ENCODE data around the gene PIK3C2B. TPM values are rescaled to one million over a fixed set of nuclear protein-coding genes. Genes with fewer than 3 reads are reported as not detected.
A peak's percentile ranks its signal among the peaks of the same experiment; 100 is the strongest.
"Not testable (repeated sequence)": the region's sequence is repeated elsewhere in the genome, so short reads cannot be mapped to it uniquely, and the experiment has no call there.

PIK3C2B gene
- total RNA-seq, 4 donors from 2014 or later, result 7.4 to 81.5 (median 38.3) TPM

DNA sequence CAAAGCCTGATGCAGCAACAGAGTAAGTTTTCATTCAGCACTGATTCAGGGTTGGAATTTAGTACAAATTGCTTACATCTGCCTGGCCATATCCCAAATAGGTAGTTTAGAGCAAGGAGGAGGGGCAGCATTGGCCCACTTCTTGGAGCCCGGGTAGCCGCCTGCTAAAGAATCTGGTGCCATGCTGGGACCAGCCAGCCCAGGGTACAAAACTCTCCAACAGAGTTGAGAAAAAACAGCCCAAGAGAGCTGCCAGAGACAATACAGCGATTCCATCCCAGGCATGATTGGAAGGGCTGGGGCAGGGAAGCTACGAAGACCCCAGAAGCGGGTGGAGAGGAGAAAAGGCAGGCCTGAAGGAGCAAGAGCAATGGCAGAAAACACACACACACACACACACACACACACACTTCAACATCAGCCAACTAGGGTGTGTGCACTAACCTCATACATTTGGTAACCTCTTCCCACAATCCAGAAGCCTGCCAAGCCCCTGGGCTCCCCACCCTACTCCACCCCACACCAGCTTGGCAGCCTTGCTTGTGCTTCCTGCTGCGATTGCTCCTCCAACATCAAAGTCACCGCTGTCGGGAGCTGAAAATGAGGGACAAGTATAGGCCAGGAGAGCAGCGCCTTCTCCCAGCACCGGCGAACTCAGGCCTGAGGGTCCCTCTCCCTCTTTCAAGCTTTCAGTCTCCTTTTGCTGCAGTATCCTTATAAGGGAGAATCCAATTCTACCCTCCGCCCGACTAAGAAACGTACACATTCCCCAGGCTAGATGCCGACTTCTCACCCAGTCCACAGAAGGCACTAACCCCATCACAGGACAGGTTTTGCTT, 1.2 kb downstream of the PIK3C2B start:
- TF ChIP-seq, protein P1, sequence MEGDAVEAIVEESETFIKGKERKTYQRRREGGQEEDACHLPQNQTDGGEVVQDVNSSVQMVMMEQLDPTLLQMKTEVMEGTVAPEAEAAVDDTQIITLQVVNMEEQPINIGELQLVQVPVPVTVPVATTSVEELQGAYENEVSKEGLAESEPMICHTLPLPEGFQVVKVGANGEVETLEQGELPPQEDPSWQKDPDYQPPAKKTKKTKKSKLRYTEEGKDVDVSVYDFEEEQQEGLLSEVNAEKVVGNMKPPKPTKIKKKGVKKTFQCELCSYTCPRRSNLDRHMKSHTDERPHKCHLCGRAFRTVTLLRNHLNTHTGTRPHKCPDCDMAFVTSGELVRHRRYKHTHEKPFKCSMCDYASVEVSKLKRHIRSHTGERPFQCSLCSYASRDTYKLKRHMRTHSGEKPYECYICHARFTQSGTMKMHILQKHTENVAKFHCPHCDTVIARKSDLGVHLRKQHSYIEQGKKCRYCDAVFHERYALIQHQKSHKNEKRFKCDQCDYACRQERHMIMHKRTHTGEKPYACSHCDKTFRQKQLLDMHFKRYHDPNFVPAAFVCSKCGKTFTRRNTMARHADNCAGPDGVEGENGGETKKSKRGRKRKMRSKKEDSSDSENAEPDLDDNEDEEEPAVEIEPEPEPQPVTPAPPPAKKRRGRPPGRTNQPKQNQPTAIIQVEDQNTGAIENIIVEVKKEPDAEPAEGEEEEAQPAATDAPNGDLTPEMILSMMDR (IDR thresholded peaks at IDR 0.05), result no peak
- TF ChIP-seq POLR2A (IDR thresholded peaks at IDR 0.05), result no peak
- H3K4me3 ChIP-seq, result peak overlapping the region; percentile 72 to 85
- peak; percentile 55 to 70 for DNase-seq
- no peaks in the 10 kb centered on the region for H3K9me3 ChIP-seq
- peak overlapping the region; percentile 87 to 90 for H3K27ac ChIP-seq
- intact Hi-C loops (cut with DNase I; ENCODE audit: low total_unique reads), result no loop called here
- no peaks in the 10 kb centered on the region for H3K4me1 ChIP-seq
- H3K27me3 ChIP-seq, result no peaks in the 10 kb centered on the region
- no peaks in the 10 kb centered on the region for H3K36me3 ChIP-seq

DNA sequence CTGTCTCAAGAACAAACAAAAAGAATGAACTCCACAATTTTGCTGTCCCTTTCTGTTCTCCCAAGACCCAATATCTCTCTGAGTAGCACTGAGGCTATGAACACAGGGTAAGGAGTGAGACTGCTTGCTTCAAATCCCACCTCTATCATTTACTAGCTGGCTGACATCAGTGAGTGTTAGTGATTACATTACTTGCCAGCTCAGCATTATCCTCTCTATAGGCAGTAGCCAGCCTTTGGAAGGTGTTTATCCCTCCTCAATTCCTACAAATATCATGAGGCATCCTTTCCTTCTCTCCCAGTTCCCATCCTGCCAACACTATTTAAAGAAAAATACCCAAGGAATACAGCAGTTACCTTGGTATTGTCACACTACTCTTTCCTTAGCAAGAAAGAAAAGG, 3.0 kb downstream of the PIK3C2B start:
- Histone ChIP-seq H3K4me1 (no peaks in the 10 kb centered on the region), H3K36me3 (no peaks in the 10 kb centered on the region), H3K27ac (peak overlapping the region; percentile 87 to 90), H3K27me3 (no peaks in the 10 kb centered on the region), H3K4me3 (no peak overlapping the region), H3K9me3 (no peaks in the 10 kb centered on the region)
- DNase-seq, result no peak
- no peak for TF ChIP-seq POLR2A (IDR thresholded peaks at IDR 0.05)
- TF ChIP-seq, protein P1 (IDR thresholded peaks at IDR 0.05), result no peak
- intact Hi-C loops (cut with DNase I; ENCODE audit: low total_unique reads), result no loop called here

DNA sequence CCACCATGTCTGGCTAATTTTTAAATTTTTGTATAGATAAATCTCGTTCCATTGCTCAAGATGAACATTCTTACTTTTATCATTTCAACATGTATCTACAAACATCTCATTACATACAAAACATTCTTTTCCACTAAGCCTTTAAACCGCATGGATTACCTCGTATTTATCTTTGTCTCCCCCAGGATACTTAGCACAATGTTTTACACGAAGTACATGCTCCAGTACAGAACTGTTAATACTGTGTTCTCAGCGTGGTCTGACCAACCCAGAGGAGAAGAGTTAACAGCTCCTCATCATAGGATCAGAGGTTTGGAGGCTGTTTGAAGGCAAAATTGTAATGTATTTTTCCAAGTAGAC, 7.4 kb downstream of the PIK3C2B start:
- H3K36me3 ChIP-seq, result no peaks in the 10 kb centered on the region
- H3K27ac ChIP-seq, result no peak overlapping the region
- H3K4me1 ChIP-seq, result no peaks in the 10 kb centered on the region
- H3K4me3 ChIP-seq, result no peak overlapping the region
- no peak for TF ChIP-seq POLR2A (IDR thresholded peaks at IDR 0.05)
- TF ChIP-seq, protein P1 (IDR thresholded peaks at IDR 0.05), result no peak
- no peak for DNase-seq
- H3K27me3 ChIP-seq, result no peaks in the 10 kb centered on the region
- H3K9me3 ChIP-seq, result no peaks in the 10 kb centered on the region
- intact Hi-C loops (cut with DNase I; ENCODE audit: low total_unique reads), result no loop called here

DNA sequence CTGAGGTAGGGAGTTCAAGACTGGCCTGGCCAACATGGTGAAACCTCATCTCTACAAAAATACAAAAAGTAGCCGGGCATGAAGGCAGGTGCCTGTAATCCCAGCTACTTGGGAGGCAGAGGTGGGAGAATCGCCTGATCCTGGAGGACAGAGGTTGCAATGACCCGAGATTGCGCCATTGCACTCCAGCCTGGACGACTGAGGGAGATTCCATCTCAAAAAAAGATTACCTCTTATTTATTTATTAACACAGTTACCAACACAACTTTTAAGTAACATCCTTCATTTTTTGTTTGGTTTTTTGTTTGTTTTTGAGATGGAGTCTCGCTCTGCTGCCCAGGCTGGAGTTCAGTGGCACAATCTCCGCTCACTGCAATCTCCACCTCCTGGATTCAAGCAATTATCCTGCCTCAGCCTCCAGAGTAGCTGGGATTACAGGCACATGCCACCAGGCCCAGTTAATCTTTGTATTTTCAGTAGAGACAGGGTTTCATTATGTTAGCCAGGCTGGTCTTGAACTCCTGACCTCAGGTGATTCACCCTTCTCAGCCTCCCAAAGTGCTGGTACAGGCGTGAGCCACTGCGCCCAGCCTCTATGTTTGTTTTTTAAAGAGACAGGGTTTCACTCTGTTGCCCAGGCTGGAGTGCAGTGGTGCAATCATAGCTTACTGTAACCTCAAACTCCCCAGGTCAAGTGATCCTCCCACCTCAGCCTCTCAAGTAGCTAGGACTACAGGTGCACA, 7.9 kb downstream of the PIK3C2B start:
- intact Hi-C loops (cut with DNase I; ENCODE audit: low total_unique reads); H3K4me3 ChIP-seq; H3K4me1 ChIP-seq; H3K27ac ChIP-seq; H3K27me3 ChIP-seq; H3K36me3 ChIP-seq; DNase-seq; H3K9me3 ChIP-seq: not testable (repeated sequence)

DNA sequence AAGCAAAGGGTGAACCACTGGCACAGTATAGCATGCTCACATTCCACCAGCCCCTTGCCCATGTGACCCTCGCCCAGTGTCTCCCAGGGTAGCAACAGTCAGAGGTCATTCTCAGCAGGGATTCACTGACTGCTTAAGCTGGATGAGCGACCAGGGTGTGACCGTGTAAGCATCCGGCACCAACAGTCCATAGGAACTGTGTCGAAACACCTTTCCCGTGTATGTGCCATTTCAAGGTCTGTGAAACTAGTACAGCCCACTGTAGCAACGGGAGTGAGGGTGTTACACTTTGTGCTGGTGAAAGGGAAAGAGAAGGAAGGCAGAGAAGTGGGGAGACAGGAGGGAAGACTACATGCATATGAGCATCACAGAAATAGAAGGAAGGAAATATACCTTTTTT, 10.8 kb downstream of the PIK3C2B start:
- no peaks in the 10 kb centered on the region for H3K4me1 ChIP-seq
- no peaks in the 10 kb centered on the region for H3K9me3 ChIP-seq
- H3K36me3 ChIP-seq, result no peaks in the 10 kb centered on the region
- no peak overlapping the region for H3K4me3 ChIP-seq
- no peak overlapping the region for H3K27ac ChIP-seq
- DNase-seq, result no peak
- intact Hi-C loops (cut with DNase I; ENCODE audit: low total_unique reads), result no loop called here
- H3K27me3 ChIP-seq, result no peaks in the 10 kb centered on the region
- TF ChIP-seq POLR2A (IDR thresholded peaks at IDR 0.05), result no peak
- TF ChIP-seq, protein P1 (IDR thresholded peaks at IDR 0.05), result no peak
